GM18526 (cell line): ENCODE results near the gene HID1.

Experiments
- POLR2A ChIP-seq: IDR thresholded peaks from 3 replicates; pipeline ENCODE4 v1.6.1; 2011; ENCODE audit not compliant: insufficient read length; ENCODE audit errors: extremely low read depth

HID1 gene

DNA sequence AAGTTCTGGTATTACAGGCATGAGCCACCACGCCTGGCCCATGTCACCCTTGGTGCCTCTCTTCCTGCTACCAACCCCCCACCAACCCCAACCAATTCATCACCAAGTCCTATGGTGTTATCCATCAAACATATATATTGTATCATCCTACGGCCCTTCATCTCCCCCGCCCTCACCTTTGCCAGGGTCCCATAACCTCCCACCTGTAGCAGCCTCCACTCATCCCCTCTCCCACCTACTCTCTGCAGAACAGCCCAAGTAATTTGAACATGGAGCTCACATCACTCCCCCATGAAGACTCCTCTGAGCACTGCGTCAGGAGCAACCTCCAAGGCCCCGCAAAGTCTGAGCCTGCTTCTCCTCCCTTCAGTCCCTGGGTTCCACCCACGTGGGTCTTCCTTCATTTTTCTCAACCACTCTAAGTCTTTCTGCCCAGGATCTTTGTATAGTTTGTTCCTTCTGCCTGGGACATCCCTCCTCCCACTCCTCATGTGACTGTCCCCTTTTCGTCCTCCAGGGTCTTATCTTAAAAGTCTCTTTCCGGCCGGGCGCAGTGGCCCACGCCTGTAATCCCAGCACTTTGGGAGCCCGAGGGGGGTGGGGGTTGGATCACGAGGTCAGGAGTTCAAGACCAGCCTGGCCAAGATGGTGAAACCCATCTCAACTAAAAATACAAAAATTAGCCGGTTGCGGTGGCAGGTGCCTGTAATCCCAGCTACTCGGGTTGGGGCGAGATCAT lies 7.0 kb upstream of the HID1 start:
- no peak for TF ChIP-seq POLR2A

DNA sequence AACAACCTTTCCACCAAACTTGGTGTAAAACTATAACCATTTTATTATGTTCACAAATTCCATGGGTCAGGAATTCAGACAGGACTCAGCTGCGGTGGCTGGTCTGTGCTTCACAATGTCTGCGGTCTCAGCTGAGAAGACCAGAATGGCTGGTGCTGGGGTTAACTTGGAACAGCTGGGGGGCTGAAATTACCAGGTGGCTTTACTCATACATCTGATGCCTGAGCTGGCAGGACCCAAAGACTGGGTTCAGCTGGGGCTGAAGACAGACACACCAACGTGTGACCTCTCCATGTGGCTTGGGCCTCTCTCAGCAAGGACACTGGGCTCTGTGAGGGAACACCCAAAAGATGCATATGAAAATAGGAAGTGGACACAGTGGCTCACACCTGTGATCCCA lies 5.7 kb upstream of the HID1 start:
- TF ChIP-seq POLR2A: no peak

DNA sequence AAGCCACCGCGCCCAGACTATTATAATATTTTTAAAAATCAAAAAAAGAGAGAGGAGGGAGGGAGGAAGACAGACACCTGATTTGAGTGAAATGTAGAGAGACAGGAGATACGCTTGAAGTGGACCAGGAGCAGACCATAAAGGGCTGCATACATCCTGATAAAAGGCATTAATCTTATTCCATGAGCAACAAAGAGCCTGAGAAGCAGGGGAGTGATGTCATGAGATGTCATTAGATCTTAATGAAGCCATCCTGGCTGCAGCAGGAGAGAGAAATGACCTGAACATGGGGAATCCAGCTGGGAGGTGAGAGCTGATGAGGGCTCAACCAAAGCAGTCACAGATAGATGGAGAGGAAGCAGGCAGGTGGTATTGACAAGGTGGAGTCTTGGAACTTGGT lies 5.2 kb upstream of the HID1 start:
- no peak for TF ChIP-seq POLR2A

DNA sequence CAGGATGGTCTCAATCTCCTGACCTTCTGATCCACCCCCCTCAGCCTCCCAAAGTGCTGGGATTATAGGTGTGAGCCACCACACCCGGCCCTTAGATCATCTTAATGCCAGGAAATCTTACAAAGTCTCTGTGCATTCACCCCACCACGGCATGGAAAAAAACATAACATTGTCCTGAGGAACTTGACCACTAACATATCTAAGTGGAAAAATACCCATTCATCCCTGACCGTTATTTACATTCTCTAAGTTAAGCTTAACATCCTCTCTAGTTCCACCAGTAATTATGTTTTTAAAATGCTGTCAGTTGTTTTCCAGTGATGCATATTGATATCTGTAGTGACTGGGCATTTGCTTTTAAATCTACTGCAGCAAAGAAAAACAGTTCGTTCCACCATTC lies 3.4 kb upstream of the HID1 start:
- no peak for TF ChIP-seq POLR2A

DNA sequence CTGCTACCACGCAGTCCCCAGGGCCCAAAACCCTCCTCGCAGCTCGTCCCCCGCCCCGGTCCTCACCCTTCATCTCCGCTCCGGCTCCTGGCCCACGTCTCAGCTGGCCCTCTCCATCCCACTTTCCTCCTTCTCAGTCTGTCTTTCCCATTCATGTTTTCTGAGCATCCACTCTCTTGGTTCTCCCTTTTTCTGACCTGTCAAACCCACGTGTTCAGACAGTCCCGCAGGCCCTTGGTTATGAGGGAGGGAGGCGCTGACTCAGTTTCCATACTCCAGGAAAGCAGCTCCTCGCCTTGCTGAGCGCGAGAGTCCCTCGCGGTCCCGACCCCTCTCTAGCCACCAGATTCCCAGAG lies 392 bp upstream of the HID1 start:
- no peak for TF ChIP-seq POLR2A

DNA sequence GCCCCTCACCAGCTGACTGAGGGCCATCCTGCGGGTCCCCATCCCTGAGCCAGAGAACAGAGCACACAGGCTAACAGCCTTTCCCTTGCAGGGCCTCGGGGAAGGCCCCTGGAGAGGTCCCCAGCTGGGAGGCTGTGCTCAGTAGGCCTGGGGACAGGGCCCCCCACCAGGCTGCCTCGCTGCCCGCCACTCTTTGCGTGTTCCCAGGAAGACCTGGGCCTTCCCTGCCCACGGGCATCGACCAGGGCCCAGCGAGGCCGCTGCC lies 785 bp downstream of the HID1 start:
- no peak for TF ChIP-seq POLR2A

DNA sequence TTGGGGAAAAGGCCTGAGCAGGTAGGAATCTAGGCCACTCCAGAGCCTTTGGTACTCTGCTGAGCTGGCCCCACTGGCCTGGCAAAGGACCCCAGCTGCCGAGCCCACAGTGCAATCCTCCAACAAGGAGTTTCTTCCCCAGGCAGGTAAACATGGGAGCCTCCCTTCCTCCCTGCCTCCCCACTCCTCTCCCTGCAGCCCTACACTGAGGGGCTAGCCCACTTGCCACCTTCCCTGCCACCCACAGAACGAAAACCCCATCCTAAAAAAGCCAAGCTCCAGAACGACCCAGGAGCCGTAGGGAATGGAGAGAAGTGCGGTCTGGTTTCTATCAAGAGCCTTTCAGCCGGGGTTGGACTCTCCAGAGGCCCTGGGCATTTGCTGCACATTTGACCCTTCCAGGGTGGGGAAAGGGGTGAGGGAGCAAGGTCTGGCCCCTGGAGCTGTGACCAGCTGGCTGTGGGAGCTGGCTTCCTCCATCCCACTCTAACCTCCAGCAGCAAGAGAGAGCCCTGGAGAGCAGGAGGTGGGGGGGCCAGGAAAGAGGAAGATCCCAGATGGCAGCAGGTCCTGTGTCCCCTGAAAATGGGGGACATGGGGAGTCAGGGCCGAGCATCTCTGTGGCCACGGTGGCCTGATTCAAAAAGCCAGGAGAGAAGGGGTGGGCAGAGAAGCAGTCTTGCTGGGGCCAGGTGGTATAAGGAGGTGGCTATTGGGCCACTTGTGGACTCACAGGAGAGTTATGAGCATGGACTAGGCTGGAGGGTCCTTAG lies 1.3 kb downstream of the HID1 start:
- TF ChIP-seq POLR2A: no peak

DNA sequence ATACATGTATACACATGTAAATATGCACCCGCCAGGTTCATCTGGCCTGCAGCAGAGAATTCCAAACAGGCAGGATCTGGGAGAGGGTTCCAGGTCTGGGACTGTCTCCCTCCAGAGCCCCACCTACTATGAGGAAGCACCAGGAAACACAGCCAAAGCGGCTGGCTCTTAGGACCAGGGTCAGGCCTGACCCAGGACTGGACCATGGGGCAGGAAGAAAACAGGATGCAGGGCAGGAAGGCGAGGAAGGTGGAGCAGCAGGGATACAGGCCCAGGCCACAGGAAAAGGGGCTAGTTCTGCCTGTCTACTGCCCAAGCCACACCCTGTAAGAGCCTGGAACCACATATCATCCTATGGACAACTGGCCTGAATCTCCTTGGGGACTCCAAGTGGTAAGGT lies 2.2 kb downstream of the HID1 start:
- TF ChIP-seq POLR2A: no peak

DNA sequence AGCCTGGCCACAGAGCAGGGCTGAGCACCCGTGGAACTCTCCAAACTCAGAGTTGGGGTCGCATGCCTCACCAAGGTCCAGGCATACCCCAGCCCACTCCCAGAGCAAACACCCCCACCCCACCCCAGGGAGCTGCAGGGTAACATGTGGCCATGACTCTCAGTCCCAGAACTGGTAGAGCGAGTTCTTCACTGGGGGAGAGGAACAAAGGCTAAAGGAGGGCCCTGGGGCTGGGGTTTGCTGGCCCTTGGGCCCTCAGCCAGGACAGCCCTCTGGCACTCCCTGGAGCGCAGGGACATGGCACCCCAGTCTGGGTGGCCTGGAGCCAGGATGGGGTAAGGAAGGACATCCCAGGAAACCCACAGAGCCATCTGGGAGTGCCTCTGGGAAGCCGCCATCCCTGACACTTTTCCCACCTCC lies 4.2 kb downstream of the HID1 start:
- TF ChIP-seq POLR2A: no peak

DNA sequence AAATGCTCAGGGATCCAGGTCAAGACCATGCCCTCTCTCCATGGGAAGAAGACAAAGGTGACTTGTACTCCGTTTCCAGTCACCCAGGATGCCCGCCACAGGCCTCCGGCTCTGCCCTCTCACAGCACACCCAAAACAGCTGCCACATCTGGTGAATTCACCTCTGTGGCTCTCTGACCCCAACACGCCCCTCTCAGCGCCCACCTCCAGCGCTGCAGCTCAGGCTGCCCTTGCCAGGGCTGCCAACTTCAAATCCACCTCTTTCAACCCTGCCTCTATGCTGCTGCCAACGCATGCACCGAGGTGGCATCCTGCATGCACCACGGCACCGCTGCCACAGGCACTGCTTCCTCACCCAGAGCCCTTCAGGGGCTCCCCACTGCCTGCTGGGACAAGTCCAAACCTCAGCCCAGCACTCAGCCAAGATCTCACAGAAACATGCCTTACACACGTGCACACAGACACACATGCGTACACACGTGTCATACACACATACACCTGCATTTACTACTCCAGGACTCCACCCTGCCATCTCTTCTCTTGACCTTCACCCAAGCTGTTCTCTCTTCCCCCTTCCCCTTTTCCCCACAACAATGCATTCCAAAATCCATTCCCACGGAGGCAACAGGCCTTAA lies 7.5 kb downstream of the HID1 start:
- TF ChIP-seq POLR2A: no peak

DNA sequence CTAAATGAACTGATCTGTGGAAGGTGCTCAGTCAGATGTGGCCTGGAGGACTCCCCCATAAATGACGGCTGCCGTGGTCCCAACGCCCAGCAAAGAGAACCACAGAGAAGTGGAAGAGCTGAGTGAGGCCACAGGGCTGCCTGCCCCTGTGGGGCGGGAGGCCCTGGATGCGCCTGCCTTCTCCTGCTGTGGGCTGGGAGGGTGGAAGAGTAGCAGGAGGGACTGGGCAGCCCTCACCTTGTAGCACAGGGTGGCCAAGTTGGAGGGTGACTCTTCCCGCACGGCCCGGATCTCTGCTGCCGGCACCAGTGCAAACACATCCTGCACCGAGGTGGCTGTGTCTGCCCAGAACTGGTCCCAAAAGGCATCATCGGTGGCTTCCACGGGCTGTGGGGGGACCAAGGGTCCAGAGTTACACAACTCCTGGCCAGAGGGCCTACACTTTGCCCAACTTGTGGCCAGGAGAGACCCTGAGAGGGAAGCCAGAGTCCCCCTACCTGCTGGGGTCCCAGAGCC lies 8.3 kb downstream of the HID1 start:
- no peak for TF ChIP-seq POLR2A

DNA sequence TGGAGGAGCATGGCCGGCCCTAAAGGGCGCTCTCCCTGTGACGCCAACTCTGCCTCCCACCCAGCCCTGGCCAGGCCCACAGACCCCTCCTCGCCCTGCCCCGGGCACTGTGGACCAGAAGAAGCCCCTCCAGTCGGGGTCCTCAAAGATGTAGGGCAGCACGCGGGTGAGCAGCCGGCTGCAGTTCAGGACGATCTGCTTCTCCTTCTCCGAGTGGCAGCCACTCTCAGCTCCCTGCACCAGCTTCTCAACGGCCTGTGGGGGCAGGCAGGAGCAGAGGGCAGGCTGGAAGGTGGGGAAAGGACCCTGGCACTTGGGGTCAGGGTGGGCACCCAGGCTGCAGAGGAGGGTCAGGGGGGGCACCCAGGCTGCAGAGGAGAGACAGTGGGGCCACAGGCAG lies 8.9 kb downstream of the HID1 start:
- TF ChIP-seq POLR2A: no peak

DNA sequence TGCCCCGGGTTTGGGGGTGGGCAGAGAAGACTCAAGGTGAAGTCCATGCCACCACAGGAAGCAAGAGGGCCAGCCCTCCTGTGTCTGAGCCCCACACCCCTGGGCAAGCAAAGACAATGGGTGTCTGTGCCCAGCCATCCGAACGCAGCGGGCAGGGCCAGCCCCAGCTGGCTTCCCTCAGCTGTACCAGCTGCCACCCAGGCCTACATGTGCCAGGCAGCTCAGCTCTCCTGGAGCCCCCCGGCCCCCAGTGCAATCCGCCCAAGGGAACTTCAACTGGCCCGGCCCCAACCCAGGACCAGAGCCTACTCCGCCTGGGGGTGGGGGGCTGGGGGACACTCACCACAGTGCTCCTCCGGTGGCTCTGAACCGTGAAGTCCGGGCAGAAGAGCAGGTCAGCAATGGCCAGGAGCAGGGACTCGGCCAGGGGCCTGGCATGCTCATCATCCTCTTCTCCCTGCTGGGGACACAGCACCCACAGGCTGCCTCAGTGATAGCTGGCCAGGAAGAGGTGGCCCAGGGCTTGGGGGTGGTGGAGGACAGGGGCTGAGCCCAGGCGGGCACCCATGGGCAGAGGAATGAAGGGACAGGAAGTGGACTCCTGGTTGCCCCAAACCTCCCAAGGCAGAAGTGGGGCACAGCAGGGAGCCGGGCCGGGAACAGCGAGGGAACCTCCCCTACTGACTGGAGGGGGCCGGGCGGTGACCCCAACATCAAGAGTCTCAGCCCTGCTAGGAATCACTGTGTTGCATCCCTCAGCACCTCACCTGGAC lies 9.8 kb downstream of the HID1 start:
- TF ChIP-seq POLR2A: no peak

DNA sequence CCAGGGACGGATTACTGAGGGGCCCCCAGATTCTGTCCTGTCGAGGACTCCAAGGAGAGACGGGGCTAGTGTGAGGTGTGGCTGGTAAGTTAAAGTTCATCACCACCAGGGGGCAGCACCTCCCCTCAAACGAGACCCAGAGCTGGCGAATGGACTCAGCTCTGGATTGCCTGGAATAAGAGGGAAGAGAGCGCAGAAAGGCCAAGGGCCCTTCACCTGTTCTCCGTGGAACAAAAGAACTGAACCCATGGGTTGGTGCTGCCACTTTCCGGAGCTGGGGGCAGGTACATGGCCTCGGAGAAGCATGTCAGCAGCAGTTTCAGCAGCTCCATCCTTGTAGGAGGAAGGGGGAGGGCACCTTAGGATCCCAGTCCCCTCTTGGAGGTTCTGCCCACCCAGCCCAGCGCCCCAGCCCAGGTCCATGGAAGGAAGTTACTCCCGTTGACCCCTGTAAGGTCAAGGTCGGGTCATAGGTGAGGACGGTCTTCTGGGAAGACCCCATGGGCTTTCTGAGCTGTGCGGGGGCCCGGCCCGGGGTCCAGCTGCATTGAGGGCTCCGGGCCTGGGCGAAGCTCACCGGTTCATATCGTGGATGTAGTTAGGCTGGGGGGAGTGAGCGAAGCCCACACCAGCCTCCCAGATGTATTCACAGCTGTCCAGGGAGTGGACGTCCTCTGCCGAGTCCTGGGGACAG lies 10.8 kb downstream of the HID1 start:
- TF ChIP-seq POLR2A: no peak
